Ureter (tissue), 1 donor: ENCODE data around the gene LGMN. TPM values are rescaled to one million over a fixed set of nuclear protein-coding genes. Genes with fewer than 3 reads are reported as not detected.
"Not testable (repeated sequence)": the region's sequence is repeated elsewhere in the genome, so short reads cannot be mapped to it uniquely, and the experiment has no call there.

Experiments
- DNase-seq: peaks from one replicate; pipeline ENCODE4 v3.0.0-alpha.2; 2020; ENCODE audit warnings: low spot score
- total RNA-seq: library from RNA; stranded (reverse); gene quantifications from one replicate; pipeline ENCODE4 v1.2.4, GENCODE V29; 2023
- donor health status: DM: yes; HTN: yes; CAD: no.

LGMN gene
- total RNA-seq, 1 donor from 2014 or later, result 100 TPM

DNA sequence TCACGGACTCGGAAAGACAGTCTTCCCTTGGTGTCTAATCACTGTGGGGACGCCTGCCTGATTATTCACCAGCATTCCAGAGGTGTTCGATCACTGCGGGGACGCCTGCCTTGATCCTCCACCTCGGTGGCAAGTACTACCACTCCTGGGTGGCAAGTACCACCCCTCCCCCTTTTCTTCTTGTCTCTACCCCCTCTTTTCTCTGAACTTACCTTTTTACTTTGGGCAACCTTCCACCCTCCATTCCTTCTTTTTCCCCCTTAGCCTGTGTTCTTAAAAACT, 12.0 kb upstream of the LGMN start:
- DNase-seq, result no peak

DNA sequence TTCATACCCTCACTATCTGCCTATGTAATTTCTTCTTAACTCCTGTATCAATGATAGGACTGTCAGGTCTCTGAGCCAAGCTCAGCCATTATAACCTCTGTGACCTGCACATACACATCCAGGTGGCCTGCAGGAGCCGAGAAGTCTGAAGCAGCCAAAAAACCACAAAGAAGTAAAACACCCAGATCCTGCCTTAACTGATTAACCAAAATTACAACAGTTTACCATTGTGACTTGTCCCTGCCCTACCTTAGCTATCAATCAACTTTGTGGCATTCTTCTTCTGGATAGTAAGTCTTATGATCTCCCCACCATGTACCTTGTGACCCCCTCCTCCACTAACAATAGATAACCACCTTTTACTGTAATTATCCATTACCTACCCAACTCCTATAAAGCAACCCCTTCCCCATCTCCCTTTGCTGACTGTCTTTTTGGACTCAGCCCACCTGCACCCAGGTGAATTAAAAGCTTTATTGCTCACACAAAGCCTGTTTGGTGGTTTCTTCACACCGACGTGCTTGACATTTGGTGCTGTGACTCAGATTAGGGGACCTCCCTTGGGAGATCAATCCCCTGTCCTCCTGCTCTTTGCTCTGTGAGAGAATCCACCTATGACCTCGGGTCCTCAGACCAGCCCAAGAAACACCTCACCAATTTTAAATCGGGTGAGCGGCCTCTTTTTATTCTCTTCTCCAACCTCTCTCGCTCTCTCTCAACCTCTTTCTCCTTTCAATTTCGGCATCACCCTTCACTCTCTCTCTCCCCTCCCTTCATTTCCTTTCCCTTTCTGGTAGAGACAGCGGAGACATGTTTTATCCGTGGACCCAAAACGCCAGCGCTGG, 11.5 kb upstream of the LGMN start:
- no peak for DNase-seq

DNA sequence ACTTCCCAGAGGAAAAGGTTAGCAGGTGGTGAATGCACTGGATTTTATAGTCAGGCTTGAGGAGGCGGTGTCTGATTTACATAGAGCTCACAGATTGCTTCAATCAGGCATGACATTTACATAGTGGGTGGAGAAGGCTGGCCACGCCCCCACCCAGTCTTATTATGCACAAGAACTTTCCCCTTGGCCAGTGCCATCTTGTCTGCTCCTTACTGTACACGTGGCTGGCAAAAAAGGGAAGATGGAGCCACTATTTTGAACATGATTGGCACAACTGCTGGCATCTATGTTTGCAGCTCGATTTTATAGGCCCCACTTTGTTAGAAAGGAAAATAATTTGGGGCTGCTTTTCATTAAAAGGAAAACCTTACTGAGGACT, 10.9 kb upstream of the LGMN start:
- DNase-seq, result no peak

DNA sequence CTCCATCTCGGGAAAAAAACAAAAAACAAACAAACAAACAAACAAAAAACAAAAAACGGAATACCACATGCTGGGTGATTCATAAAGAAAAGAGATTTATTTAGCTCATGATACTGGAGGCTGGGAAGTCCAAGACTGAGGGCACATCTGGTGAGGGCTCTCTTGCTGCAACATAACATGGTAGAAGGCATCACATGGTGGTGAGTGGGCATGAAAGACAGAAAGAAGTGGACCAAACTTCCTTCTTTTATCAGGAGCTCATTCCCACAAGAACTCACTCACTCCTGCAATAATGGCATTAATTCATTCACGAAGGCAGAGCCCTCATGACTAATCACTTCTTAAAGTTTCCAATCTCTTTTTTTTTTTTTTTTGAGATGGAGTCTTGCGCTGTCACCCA, 8.0 kb upstream of the LGMN start:
- DNase-seq, result no peak

DNA sequence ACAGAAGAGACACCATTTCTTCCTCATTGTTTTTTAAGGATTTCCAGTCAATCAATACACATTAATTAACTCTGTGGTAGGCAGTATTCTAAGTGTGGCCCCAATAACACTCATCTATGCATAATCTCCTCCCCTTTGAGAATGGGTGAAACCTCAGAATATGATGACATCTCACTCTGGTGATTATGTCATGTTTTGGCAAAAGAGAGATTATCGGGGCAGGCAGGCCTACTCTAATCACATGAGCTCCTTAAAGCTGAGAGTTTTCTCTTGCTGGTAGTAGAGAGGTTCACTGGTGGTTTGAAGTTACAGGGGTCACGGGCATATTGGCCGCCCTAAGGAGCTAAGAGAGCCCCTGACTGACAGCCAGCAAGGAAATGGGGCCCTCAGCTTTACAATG, 7.1 kb upstream of the LGMN start:
- DNase-seq, result no peak

DNA sequence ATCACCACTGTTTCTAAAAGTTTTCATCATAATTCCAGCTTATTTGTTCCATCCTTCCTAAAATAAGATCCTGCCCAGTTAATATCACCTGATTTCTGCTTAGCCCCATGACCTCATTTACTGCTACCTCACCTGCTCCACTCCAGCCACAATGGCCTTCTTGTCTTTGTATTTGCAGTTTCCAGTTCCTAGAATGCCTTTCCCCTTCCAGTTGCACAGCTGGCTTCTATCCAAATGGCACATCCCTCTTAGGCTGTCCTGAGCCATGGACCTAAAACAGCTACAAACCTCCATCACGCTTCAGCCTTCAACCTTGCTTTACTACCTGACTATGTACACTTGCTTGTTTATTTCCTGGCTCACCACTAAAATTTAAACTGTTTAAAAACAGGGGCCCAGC, 6.5 kb upstream of the LGMN start:
- DNase-seq, result no peak

DNA sequence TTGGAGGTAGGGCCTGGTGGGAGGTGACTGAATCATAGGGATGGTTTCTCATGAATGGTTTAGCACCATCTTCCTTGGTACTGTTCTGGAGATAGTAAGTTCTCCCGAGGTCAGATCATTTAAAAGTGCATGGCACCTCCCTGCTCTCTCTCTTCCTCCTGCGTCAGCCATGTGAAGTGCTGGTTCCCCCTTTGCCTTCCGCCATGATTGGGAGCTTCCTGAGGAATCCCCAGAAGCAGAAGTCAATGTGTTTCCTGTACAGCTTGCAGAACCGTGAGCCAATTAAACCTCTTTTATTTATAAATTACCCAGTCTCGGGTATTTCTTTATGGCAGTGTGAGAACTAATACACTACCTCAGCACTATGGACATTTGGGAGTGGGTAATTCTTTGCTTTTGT, 4.8 kb upstream of the LGMN start:
- DNase-seq, result no peak

DNA sequence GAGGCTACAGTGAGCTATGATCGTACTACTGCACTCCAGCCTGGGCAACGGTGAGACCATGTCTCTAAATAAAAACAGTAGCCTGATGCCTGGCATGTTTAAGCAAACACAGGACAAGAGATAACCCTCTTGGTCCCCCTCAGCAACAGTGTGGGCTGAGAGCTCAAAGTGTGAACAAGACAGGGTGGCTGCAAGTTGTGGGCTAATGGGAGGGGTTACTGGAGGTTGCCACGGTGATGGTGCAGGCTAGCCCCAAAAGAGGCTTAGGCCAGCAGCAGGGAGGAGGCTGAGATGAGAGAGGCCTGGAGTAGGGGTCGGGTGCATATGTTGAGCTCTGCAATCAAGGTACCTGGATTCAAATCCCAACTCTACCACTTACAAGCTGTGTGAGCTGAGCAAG, 3.4 kb upstream of the LGMN start:
- DNase-seq, result no peak

DNA sequence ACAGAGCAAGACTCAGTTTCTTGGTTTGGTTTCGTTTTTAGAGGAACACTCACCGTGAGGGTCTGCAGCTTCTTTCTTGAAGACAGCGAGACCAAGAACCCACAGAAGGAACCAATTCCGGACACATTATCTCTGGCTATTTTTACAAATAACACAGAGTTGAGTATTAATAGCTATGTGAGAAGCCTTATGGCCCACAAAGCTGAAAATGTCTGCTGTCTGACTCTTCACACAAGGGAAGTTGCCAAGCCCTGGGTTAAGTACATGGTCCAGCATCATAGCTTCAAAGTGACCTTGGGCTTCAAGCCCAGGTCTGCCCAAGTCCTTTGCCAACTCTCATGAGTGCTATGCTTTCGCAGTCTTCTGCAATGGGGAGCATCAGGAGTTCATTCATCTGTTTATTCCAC, 2.6 kb upstream of the LGMN start:
- no peak for DNase-seq

DNA sequence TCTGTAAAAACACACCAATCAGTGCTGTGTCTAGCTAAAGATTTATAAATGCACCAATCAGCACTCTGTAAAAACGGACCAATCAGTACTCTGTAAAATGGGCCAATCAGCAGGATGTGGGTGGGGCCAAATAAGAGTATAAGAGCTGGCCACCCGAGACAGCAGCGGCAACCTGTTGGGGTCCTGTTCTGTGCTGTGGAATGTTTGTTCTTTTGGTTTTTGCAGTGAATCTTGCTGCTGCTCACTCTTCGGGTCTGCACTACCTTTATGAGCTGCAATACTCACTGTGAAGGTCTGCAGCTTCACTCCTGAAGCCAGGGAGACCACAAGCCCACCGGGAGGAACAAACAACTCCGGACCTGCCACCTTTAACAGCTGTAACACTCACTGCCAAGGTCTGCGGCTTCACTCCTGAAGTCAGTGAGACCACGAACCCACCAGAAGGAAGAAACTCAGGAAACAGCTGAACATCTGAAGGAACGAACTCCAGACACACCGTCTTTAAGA, 1.8 kb upstream of the LGMN start:
- DNase-seq, result not testable (repeated sequence)

DNA sequence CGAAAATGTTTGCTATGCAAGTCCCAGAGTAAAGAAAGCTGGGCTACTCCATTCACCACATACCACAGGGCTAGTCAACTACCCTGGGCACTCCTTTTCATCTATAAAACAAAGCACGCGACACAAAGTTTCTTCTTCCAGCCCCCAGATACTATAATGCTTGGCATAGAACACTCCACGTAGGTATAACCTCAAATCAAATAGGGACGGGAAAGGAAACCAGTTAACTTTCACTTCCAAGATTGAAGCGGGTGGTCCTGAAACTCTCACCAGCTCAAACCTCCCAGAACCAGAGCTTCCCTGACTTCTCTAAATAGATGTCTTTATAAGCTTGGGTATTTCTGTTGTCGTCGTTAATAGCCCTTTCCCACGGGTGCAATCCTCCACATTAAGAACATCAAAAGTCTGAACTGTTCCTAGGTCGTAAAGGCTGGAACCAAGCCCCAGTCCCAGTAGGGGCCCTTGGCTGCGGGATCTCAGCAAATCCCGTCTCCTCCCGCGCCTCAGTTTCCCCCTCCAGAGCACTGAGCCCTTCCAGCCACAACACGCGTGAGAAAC, 647 bp downstream of the LGMN start:
- no peak for DNase-seq

DNA sequence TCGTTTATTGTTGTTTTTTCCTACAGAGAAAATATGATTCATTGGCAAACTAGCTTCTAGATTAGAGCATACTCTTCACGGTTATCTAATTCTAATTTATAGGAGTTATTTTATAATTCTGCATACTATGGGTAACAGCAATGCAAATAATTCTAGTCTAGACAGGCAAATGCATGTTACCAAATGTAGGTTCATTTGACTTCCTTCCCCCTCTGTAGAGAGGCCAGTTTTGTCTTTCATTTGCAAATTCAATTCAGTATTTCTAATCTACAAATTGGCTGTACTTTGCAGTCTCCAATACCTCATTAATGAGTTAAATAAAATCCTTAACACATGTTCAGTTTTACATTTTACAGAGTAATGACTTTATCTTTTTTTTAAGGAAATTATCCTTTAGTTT, 4.2 kb downstream of the LGMN start:
- no peak for DNase-seq

DNA sequence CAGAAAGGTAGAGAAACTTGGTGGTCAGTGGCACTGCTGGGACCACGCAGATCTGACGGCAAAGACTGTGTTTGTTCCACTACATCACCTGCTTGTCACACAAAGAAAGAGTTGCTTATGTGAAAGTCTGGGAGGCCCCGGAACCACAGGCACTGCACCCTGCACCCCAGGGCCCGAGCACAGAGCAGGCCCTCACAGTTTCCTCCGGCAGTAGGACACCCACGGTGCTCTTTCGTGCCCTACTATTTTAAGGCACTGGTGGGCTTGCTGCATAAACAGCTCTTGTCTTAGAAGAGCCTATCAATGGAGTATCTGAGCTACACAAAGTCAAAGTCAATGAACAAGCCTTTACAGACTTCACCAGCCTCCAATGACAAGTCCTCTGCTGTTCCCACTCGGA, 8.0 kb downstream of the LGMN start:
- DNase-seq, result no peak

DNA sequence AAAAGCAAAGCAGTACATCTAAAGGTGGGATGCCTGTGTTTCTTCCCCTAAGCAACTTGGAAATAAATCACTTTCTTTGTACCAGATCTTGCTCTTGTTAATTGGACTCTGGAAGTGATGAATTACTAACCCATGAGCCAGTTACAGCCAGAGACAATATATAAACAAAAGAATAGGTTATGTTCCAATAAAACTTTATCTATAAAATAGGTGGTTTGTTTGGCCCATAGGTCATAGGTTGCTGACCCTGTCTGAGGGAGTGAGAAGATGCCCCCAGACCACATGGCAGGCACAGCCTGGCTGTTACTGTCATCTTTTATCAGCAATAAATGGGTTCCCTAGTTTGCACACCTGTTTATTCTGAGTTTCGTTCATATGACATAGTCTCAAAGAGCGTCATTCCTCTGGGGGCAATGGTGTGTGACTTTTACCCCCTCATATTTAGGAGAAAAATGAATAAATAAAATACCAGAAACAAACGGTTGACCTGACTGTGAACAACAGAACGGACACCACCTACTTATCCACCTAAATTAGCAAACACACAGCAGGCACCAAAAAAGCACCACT, 10.7 kb downstream of the LGMN start:
- no peak for DNase-seq

DNA sequence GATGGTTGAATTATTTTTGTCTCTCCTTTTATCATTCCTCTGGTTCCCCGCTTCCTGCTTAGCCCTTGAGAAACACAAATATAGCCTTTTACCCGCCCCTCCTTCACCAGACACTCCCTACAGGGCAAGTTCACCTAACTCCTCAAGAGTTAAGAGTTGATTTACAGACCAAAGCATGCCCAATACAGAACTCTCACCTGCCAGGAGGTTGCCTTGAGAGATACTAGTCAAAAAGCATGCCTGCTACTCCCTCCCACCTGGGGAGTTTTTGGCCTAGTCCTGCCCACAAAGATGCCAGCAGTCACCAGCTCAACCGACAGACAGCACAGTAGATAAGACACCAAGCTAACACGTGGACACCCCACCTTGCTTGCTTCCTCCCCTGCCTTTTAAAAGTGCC, 11.2 kb downstream of the LGMN start:
- no peak for DNase-seq

DNA sequence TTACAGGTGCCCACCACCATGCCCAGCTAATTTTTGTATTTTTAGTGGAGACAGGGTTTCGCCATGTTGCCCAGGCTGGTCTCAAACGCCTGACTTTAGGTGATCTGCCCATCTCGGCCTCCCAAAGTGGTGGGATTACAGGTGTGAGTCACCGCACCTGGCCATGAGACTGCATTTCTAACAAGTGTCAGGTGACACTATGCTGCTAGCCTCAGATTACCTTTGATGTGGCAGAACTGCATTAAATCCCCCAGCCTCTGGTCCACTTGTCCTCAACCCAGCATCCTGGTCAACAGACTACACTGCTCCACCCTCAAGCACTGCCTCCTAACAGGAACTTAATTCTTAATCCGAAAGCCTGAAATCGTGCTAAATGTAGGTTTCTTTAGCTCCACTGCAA, 13.1 kb downstream of the LGMN start:
- DNase-seq, result no peak

DNA sequence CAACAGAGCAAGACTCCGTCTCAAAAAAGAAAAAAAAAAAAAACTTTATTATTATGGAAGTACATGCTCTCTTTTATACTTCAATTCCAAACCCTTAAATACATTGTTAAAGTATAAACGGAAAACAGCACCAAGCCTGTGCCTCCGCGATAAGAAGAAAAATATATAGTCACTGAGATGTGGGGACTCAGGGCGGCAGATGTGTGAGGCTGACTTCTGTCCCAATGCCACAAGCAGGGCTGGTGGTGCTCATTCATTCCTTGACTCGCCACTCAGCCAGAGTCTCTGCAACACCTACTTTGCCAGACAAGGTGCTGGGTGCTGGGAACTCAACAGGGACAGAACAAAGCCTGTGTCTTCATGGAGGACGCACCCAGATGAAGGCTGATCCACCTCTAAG, 13.8 kb downstream of the LGMN start:
- no peak for DNase-seq

DNA sequence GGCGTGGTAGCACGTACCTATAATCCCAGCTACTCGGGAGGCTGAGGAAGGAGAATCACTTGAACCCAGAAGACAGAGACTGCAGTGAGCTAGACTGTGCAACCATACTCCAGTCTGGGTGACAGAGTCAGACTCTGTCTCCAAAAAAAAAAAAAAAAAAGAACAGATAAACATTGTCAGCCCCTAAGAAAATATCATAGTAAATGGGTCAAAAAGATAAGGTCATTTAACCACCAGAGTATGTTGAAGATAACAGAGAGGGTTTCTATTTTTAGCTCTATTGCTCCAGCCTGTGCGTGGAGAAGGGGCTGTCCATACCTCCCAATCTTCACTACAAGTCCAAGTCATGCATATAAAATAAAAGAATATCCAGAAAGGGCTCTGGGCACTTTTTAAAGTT, 15.4 kb downstream of the LGMN start:
- no peak for DNase-seq

DNA sequence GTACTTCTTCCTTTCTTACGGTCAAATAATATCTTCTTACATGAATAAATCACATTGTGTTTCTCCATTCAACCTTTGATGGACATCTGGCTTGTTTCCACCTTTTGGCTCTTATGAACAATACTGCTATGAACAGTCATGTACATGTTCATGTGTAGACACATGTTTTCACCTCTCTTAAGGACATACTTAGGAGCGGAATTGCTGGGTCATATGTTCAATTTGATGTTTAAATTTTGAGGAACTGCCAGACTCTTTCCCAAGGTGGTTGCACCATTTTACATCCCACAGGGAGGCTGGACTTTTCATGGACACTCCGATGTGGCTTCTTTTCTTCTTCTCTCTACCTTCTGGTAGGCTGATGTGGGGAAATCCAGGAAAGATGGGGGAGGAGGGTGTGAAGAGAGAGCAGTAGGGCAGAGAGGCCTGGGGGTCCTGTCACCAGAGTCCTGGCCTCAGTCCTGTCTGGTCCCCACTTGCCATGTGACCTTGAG, 16.8 kb downstream of the LGMN start:
- no peak for DNase-seq

DNA sequence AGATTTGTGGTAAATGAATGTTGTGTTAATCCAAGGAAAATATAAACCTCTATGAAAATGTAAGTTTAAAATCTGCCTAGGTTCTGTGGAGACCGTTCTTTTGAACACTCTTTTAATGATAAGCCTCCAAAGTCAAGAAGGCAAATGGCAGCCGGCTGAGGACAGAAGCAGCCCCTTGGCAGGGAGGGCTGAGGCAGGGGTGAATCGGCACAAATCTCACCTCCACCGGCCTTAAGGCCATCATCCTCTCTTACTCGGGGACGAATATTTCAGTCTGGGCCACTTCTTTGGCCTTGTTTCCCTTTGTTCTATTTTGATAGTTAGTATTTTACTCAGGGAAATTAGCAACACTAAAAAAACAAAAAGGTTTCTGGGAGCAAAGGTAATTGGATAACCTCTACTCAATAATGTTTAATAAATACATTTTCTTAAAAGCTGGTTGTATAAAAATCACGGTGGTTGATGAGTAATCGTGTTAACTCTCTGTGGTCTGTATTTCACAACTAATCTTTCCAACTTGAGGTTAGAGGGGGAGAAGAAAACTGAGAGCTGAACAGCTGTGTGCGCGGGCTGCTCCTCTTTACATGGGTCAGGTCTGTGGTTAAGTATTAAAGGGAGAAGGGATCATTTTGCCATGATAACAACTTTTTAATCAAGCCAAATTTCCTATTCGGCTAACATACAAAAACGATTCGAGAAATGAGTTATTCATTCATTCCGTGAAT, 18.6 kb downstream of the LGMN start:
- DNase-seq, result no peak

DNA sequence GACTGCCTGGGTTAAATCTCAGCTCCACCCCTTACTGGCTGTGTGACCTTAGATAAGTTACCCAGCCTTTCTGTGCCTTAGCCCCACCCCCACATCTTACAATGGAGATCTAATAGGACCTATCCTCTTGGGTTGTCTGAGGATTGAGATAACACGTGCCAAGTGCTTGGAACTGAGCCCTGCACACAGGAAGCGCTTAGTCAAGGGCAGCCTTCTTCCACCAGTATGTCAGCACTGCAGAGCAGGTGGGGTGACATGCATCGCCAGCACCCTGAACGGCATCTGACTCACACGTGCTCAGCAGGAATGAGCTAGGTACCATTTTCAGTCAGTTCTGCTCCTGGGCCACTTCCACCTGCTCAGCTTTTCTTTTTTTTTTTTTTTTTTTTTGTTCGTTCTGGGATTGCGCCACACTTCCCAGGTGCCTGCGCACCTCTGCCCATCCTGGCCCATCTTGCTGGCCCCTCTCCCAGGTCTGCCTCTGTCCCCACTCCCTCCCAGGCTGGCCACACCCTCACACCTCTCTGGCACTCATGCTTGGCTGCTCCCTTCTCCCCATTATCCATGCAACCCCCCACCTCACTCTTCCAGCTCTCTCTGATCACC, 19.6 kb downstream of the LGMN start:
- DNase-seq, result no peak

DNA sequence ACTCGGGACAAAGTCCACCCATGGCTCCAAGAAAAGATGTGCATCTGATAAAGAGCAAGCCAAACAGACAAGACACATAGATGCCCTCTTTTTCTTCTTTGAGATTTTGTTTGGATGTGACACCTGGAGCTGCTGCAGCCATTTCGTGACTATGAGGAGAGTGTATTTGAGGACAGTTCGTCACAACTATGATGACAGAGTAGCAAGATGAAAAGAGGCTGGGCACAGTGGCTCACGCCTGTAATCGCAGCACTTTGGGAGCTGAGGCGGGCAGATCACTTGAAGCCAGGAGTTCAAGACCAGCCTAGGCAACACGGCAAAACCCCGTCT, 21.5 kb downstream of the LGMN start:
- no peak for DNase-seq
